Measurements from ENCODE around the gene LAIR1. TPM values are rescaled to one million over a fixed set of nuclear protein-coding genes. Genes with fewer than 3 reads are reported as not detected.
A peak's percentile ranks its signal among the peaks of the same experiment; 100 is the strongest.
"Not testable (repeated sequence)": the region's sequence is repeated elsewhere in the genome, so short reads cannot be mapped to it uniquely, and the experiment has no call there.

LAIR1 gene
- total RNA-seq, 1 donor from 2014 or later = 1.0 TPM

DNA sequence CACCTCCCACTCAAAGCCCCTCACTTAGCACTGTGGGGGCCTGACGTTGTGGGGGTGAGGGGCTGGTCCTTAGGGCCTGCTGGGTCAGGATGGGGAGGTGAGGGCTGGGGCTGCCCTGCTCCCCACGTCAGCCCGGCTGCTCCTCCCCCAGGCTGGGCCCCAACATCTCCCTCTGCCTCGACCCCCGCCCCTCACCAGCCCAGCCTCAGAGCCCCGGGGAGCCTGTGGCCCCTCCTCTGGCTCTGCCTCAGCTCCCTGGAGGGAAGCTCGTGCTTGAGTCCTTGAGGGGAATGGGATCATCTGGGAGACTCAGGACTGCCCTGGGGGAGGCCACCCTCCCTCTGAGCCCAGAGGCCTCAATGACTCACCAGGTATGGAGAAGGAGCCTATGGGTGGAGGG lies 32.6 kb downstream of the LAIR1 start:
- TF ChIP-seq CTCF (IDR thresholded peaks at IDR 0.05; ENCODE audit: insufficient read depth, low read length, poor library complexity, severe bottlenecking) = no peak
- no peak for DNase-seq (ENCODE audit: low read depth)
- H3K27me3 ChIP-seq (ENCODE audit: control insufficient read depth, insufficient read depth, low read length) = no peaks in the 10 kb centered on the region
- H3K4me3 ChIP-seq (ENCODE audit: low read depth, low read length) = no peak overlapping the region
- H3K36me3 ChIP-seq (ENCODE audit: control insufficient read depth, insufficient read depth, low read length) = no peaks in the 10 kb centered on the region

DNA sequence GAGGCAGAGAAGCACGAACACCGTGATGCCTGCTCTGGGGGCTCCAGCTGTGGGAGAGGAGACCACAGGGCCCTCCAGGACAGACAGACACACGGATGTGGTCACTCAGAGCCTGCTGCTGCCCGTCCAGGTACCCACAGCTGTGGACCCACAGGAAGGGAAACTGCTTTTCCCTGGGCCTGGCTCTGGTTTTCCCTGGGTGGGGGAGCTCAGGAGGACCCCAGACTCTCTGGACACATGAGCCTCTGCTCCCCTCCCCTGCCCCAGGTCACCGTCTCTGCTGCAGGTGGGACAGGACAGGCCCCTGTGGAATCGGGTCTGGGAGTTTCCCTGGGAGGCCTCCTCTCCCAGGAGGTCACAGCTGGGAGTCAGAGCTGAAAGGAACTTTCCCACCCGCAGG lies 33.1 kb downstream of the LAIR1 start:
- H3K27me3 ChIP-seq (ENCODE audit: control insufficient read depth, insufficient read depth, low read length) = no peaks in the 10 kb centered on the region
- no peak for DNase-seq (ENCODE audit: low read depth)

GRCh38 chr19:54329476-54330165 lies 35.1 kb downstream of the LAIR1 start:
- Histone ChIP-seq H3K36me3 (ENCODE audit: control insufficient read depth, insufficient read depth, low read length) (no peaks in the 10 kb centered on the region), H3K4me3 (ENCODE audit: low read depth, low read length) (no peak overlapping the region), H3K27me3 (ENCODE audit: control insufficient read depth, insufficient read depth, low read length) (no peaks in the 10 kb centered on the region)
- no peak for TF ChIP-seq CTCF (IDR thresholded peaks at IDR 0.05; ENCODE audit: insufficient read depth, low read length, poor library complexity, severe bottlenecking)
- DNase-seq (ENCODE audit: low read depth) = no peak

More for the DNA sequence above, 33.1 kb downstream of the LAIR1 start:
- Histone ChIP-seq H3K36me3 (ENCODE audit: control insufficient read depth, insufficient read depth, low read length) (no peaks in the 10 kb centered on the region), H3K4me3 (ENCODE audit: low read depth, low read length) (no peak overlapping the region)
- TF ChIP-seq CTCF (IDR thresholded peaks at IDR 0.05; ENCODE audit: insufficient read depth, low read length, poor library complexity, severe bottlenecking) = no peak

DNA sequence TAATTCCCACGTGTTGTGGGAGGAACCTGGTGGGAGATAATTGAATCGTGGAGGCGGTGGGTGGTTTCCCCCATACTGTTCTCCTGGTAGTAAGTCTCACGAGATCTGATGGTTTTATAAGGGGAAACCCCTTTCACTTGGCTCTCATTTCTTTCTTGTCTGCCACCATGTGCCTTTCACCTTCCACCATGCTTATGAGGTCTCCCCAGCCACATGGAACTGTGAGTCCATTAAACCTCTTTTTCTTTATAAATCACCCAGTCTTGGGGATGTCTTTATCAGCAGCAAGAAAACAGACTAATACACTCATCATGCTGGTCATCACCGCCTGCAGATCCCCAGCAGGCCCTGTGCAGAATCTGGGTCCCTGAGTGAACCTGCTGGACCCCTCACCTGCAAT lies 36.0 kb downstream of the LAIR1 start:
- H3K4me3 ChIP-seq (ENCODE audit: low read depth, low read length); DNase-seq (ENCODE audit: low read depth); H3K27me3 ChIP-seq (ENCODE audit: control insufficient read depth, insufficient read depth, low read length); H3K36me3 ChIP-seq (ENCODE audit: control insufficient read depth, insufficient read depth, low read length): not testable (repeated sequence)

DNA sequence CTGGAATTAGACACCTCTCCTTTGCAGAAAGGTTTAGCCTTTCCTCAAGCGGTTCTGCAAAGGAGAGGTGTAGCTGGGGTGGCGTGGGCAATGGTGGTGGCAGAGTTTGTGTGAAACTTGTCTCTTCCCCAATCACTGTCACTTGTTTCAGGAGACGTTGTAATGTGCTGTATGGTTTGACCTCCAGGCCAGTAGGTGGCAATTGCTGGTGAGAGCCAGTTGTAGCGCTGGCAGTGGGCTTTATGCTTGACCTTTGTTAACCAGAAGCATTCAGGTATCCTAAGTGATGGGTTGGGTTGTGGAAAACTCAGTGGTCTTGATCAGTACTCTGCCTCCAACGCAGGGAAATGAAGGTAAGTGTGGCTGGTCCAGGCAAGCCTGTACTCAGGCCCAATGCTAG lies 39.1 kb downstream of the LAIR1 start:
- DNase-seq (ENCODE audit: low read depth) = no peak
- Histone ChIP-seq H3K27me3 (ENCODE audit: control insufficient read depth, insufficient read depth, low read length) (no peaks in the 10 kb centered on the region), H3K36me3 (ENCODE audit: control insufficient read depth, insufficient read depth, low read length) (no peaks in the 10 kb centered on the region), H3K4me3 (ENCODE audit: low read depth, low read length) (no peak overlapping the region)
- no peak for TF ChIP-seq CTCF (IDR thresholded peaks at IDR 0.05; ENCODE audit: insufficient read depth, low read length, poor library complexity, severe bottlenecking)

DNA sequence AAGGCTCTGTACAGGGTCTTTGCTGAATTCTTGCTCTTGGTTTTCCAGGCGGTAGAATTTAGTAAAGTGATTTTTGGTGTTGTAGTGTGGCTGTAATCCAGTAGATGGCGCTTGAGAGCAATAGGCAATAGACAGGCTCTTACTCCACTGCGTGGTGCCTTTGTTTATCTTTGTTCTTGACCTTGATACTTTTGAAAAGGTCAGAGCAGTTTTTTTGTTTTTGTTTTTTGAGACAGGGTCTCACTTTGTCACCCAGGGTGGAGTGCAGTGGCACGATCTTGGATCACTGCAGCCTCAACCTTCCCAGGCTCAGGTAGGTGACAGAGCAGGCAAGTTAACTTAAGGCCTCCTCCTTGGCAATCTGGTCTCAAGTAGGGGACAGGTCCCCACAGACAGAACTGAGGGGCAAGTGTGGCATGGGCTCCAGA lies 39.5 kb downstream of the LAIR1 start:
- peak; percentile 52 for TF ChIP-seq CTCF (IDR thresholded peaks at IDR 0.05; ENCODE audit: insufficient read depth, low read length, poor library complexity, severe bottlenecking)
- H3K36me3 ChIP-seq (ENCODE audit: control insufficient read depth, insufficient read depth, low read length) = no peaks in the 10 kb centered on the region
- no peaks in the 10 kb centered on the region for H3K27me3 ChIP-seq (ENCODE audit: control insufficient read depth, insufficient read depth, low read length)
- no peak overlapping the region for H3K4me3 ChIP-seq (ENCODE audit: low read depth, low read length)
- DNase-seq (ENCODE audit: low read depth) = no peak
